ENCODE measurements around the gene SRCIN1.

The SRCIN1 gene

DNA sequence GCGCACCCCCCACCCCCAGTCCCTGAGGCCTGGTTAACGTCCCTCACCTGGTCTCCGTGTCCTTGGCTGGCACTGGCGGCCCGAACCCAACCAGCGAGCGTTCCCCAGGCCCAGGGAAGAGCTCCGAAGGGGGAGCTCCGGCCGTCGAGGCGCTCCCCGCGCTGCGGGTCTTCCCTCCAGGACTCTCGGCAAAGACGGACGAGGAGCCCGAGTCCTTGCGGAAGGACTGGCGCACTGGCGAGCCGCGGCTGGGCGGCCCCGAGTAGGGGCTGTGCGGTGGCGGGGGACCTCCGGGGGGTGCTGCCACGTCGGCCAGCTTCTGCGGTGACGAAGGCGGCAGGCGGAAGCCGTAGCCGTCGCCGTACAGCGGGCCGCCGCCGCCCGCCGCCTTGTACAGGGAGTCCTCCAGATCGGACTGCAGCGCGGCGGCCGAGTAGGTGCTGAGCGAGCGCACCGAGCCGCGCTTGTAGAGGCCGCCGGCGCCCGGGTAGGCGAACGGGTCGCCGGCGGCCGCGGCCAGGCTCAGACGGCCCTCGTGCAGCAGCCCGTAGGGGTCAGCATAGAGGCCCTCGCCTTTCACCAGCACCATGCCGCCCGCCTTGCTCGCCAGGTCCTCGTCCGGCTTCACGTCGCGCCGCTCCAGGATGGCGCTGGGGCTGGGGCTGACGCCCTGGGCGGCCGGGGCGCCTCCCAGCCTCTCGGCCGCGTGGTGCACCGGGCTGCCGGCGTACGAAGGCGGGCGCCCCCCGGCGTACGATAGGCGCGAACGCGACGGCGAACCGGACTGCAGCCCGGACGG is 44.1 kb downstream of the SRCIN1 start:
- no peak for DNase-seq

DNA sequence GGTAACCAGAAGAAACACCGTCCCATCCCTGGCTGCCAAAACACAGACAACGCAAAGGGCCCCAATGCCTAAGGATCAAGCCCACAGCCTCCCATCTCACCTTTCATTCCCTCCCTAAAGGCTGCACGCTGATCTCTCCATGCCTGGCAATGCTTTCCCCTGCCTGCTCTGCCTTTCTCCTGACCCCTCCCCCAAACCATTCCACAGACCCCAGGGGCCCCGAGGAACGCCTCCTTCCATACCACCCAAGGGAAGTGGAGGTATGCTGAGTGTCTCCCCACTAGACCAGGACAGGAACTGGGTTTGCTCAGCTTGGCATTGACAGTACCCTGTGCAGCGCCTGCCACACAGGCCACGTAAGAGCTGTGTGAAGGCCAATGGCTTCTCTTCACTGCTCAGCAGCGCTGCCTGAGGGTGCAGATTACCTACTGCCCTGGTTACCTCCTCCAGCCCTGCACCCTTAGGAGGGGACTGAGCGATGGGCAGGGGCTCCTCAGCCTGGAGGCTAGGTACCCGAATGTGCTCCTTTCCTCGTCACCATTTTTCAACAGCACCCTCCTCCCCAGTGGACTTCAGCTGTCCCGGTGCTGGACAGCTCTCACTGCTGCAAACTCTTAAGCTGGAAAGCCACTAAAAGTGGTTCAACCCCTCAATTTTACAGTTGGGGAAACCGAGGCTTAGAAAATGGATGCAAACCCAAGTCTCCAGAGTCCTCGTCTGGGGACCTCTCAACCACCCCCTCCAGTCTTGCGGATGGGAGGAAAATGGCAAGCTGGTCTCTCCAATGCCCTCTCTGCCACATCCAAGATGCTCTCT is 45.0 kb downstream of the SRCIN1 start:
- DNase-seq: no peak

DNA sequence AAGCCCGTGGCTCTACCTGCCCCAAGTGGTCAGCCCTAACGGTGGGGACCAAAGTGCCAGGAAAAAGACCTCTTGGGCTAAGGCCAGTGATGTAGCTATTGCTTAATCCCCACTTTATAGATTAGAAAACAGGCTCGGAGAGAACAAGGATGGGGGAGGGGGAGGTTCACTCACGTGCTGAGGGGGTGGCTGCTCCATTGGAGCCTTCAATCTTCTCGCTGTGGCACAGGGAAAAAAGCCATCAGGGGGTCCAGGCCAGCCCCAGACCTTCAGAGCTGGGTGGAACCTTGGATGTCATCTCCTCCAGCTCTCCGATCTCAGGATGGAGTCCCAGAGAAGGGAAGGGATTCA is 45.9 kb downstream of the SRCIN1 start:
- no peak for DNase-seq

DNA sequence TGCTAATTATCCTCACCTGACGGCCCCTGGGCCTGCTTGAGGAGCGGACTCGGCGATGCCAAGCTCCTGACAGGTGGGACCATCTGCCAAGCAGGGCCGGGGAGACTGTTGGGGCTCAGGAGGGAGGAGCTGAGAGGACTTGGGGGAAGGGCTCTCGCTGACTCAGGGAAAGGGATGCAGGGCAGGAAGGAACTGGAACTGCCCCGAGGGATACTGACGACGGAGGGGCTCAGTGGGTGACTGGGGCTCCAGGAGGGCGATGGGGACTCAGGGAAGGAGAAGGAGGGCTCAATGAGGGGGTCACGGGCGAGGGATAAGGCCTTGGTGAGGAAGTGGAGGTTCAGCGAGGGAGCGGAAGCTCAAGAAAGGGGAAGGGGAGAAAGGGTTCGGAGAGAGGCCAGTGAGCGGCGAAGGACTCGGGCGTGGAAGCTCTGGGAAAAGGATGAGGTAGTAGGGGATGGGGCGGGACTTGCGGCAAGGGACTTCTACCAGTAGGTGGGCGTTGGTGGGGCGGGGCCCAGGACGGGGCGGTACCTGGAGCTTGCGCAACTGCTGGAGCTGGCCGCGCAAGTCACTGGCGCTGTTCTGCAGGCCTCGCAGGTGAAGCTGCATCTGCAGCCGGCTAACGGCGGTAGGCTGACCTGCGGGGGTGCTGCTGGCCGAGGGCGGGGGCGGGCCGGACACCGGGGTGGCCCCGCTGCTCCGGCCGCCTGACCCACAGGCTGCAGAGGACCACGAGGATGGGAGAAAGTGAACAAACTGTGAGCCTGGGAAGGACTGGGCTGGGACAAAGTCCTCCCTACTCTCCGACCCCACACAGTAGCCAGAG is 46.5 kb downstream of the SRCIN1 start:
- DNase-seq: peak; percentile 95

DNA sequence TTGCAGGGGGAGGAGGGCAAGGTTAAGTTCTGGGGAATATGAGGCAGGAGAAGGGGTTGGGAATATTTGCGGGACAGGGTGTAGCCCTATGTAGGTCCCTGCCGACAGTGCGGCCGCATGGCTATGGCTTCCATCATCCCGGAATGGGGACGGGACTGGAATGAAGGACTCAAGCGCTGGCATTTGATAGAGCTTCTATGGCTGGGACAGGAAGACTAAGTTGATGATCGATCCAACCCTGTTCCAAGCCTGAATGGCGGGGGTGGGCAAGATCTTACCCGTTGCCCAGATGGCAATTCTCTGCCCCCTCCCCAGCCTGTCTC is 47.1 kb downstream of the SRCIN1 start:
- no peak for DNase-seq

DNA sequence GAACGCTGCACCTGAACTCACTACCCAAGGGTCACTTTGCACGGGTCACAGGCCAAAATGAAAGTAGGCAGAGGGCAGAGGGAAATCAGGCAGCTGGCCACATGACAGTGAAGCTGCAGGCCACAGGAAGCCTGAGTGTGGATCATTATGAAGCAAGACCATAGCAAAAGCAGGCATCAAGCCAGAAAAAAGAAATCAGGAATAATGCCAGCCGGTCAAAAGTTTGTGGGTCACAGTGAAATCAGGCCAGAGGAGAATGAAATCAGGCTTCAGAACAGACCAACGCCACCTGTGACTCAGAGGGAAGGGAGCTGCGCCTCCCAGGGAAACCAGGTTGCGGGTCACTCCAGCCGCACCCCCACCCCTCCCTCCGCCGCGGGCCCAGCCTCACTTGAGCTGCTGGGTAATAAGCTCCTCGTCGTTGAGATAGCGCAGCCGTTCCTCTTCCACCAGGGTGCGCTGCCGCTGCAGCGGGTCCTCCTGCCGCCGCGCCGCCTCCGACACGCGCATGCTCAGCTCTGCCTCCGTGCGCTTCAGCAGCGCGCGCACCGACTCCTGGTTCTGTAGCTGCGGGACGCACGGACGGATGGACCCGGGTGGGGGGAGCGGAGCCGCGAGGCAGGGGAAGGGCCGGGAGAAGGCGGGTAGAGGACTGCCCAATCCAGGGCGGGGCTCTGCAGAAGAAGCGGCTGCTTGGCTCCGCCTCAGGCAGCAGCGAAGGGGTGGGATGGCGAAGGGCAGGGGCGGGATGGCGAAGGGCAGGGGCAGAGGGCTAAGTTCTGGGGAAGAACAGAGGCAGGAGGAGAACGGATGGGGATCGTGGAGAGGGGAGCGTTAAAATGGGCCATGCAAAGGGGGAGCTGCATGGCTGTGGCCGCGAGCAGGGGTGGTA is 47.7 kb downstream of the SRCIN1 start:
- peak; percentile 92 for DNase-seq

DNA sequence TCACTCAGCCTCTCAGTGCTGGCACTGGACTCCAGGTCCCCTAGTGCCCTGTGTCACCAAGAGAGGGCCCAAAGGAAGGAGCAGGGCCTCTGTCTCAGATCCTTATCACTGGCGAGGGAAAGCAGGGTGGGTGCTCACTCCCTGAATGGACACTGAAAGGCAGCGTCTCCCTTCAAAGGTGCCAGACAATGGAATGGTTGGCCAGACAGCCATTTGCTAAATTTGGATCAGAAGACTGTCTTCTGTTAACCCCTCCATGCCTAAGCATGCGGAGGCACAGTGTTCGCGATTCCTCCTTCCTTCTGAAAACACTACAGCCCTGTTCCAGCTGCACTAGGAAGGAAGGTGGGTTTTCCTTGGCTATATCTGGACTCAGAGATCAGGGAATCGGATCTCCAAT is 48.4 kb downstream of the SRCIN1 start:
- no peak for DNase-seq

DNA sequence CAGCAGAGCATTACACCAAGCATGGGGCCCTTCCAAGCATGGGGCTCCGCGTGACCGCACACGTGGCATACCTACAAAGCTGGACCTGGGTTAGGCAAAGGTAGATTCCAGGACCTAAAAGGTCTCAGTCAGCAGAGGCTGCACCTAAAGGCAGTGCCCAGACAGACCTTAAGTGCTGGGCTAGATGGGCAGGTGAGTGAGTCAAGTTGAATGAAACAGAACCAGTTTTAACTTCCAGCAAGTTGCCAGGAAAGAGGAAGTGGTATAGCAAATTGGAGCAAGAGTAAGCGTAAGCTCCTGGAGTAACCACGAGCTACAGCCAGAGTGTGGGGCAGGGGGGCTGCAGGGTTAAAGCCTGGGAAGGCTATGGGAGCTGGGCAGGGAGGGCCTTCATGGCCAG is 49.5 kb downstream of the SRCIN1 start:
- no peak for DNase-seq

DNA sequence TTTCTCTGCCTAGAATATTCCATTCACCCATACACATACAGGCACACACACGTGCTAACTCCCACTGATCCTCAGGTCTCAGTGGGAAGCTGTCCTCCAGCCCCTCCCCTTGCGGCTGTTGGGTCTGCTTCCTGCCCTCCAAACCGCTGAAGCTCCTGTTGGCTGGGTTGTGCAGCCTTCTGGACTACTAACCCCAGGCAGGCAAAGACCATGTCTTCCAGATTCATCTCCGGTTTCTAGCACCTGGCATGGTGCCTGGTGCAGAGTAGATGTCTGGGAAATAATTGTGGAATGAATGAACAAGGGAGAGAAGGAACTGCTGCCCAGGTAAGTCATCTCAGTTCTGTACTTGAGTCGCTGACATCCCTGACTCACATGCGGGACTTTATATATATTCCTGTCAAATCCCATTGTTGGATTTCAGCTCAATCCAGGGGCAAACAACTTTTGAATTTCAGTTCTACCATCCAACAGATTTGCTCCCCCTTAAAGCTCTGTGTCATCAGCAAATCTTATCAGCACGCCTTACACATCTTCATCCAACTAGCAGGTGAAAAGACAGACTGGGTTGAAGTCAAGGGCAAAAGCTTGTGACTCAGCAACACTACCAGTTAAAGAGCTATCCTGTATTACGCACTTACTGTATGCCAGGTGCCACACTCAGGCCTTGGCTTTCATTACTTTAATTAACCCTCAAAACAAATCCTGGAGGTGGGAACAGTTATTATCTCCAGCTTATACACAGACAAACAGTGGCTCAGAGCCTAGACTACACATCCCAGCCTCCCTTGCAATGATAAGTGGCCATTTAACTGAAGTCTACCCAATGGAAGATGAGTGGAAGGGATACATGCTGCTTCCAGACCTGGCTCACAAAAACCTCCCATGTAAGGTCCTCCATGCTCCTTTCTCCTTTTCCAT is 51.1 kb downstream of the SRCIN1 start:
- no peak for DNase-seq

DNA sequence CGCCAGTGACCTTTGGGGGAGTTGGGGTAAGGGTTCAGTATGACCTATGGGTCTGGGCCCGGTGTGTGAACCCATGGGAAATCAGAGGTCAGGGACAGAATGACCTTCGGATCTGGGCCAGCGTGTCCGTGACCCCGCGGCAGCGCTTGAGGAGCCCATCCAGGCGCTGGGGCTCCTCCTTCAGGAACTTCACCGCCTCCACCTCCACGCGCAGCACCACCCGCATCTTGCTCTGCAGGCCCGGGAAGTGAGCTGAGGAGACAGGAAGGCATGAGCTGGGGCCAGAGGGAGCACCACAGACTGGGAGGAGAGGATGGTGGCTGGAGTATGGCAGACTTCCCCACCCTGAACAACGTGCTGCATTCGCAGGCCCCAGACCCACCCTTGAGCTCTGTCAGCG is 53.4 kb downstream of the SRCIN1 start:
- DNase-seq: no peak

DNA sequence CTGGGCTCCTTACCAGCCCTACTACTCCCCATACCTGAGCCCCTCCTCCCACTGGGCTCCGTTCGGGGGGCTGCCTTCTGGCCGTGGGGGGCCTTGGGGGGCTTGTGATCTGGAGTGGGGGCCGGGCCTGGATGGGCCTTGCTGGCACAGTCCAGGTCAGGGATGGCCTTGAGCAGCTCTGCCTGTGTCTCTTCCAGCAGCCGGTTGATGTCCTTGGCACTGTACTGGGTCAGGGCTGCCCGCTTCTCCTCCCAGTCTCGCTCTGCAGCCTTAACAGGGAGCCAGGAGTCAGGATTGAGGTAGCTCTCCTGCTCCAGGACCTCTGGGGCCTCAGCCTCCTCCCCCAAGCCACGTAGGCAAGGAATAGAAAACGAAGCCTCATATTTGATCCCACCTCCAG is 54.6 kb downstream of the SRCIN1 start:
- no peak for DNase-seq

DNA sequence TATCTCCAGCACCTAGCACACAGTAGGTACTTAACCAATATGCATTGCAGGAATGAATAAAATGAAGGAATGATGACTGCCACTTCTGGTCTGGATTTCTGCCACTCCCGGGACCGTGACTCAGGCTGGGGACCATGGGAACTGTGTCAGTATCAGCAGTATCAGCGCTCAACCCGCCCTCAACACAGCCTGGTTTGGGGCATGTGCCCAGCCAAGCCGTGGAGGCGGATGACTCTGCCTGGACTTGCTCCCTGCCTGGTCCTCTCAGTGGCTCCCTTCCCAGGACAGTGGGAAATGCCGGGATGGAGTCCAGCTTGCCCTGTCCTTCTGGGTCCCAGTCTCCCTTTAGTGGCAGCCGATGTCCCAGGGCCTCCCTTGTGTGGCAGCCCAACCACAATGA is 55.1 kb downstream of the SRCIN1 start:
- DNase-seq: no peak

DNA sequence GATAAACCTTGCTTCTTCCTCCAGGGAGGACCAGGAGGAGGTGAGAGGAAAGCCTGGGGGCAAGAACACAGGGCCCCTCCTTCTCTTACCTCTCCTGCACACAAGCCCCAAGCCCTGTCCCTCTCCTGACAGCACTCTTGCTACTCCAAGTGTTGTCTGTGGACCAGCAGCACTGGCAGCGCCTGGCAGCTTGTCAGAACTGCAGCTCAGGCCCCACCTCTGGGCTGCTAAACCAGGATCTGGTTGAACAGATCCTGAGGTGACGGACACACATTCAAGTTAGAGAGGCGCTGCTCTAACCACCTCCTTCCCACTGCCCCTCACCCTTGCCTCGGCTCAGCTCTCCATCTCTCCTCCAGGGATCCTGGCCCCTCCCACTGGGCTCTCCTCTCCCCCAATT is 56.5 kb downstream of the SRCIN1 start:
- no peak for DNase-seq

DNA sequence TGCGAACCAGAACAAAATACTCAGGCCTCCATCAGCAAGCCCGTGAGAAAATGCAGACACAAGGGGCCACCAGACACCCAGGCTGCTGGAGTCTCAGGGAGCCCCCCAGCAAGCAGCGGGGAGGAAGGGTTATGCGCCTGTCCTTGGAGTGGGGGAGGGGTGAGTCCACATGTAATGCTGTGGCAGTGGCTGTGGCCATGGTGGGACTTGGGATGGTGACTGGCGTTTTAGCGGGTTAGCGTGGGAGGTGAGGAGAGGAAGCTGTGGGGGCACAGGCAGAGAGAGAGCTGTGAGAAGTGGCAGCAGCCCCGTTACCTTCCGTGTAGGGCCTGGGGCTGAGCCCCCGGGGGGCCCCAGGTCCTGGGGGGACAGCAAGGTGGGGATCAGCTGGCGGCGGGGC is 58.3 kb downstream of the SRCIN1 start:
- no peak for DNase-seq

DNA sequence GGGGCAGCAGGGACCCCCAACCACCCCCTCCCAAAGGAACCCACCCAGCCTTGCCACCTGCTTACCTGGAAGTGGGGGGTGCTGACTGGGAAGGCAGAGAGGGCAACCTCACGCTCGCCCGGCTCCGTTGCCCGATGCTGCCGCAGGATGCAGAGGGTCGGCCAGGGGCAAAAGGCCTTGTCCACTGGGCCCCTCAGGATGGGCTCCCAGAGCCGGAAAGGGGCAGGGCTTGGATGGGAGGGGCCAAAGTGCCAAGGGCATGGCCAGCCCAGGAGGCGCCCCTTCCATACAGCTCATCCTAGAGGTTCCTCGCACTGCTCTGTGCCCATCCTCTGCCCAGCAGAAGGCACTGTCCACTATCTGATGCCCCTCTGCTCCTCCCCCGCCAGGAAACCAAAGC is 59.4 kb downstream of the SRCIN1 start:
- DNase-seq: no peak

DNA sequence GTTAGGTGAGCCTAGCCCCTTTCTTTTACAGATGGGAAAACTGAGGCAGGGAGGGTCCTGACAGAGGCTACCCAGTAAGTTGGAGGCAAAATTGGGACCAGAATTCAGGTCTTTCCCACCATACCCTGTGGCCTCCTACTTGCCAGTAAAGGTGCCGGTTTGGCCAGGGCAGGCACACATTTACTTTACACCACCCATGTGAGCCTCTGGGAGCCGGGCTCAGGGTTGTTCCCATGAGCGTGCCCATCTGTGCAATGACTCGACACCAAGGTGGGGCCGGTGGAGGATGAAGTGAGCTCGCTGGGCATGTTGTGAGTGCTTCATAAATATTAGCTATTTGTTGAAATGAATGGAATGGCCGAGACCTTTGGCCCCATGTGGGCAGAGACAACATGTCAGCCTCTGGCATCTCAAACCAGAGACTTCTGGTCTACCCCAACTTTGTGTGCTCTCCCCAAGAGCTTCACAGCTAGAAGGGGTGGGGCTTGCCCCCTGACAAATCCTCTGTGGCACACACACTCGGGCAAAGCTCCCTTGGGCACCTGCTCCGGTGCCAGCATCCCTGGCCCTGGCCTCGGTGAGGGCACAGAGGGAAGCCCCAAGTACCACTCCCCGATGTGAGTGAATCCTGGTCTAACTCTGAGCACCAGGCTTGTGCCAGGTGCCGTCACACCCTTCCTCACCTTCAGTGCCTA is 60.1 kb downstream of the SRCIN1 start:
- DNase-seq: no peak

DNA sequence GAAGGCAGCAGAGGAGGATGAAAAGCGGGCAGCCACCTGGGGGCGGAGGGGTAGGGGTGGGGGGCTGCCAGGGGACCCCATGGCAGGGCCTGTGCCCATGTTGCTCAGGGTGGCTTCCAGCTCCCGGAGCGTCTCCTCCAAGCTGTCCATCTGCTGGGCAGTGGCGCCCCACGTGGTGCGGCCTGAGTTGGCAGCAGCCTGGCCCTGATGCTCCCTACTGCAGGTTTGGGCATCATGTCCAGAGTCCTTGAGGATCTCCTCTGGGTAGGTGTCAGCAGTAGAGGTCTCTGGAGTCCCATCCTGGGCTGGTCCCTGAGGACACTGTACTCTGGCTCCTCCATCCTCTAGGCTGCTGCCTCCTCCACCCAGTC is 60.9 kb downstream of the SRCIN1 start:
- no peak for DNase-seq

DNA sequence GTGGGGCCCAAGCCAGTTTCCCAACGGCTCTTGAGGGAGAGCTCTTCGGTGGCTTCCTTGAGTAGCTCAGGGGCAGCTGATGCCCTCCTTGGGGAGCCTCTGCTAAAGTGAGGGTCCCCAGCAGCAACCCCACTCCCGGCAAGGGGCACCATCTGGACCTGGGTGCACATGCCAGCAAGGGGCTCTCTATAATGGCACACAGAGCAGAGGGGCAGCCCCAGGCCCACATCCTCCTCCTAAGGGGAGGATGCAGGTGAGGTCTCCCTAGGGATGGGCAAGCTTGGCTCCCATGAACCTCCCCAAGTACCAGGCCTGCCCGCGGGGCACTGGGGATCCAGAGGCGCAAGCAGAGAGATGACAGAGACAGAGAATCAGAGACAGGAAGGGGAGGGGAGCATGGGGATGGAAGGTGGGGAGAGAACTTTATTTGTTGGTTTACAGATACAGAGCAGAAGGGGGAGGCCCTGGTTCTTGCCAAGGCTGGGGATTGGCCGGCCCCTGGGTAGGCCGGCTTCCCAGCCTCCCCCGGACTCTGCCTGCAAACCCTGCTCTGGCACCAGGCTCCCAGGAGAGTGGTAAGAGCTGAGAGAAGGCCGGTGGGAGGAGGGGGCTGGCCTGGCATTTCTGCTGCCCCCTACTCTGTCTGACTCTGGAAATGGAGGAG is 61.4 kb downstream of the SRCIN1 start:
- DNase-seq: no peak

DNA sequence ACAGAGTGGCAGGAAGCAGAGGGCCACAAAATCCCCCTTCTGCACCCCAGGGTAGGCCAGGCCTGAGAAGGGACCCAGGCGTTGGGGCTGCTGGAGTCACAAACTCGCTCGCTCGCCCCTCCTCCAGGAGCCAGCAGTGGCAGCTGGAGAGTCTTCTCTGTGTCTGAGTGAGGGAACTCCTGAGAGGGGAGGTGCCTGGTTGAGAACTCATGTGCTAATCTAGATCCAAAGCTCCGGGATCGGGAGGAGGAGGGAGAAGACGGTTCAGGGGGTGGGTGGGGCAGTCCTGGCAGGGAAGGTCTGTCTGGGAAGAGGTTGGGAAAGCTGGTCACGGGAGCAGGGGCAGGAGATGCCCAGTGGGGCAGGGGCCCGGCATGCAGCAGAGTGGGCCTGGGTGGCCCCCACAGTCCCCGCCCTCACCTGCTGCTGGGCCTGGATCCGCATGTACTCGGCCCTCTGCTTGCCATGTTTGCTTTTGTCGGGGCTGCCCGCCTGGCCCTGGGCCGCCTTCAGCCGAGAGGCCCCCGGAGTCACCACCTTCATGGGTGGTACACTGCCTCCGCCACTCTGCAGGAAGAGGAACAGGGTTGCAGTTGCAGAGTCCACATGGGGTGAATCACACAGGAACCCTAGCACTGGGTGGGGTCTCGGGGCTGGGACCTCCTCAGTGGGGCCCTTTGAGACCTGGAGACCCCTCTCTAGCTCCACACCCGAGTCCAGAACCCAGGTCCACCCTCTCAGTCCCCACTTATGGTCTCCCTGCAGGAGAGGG is 62.2 kb downstream of the SRCIN1 start:
- no peak for DNase-seq

DNA sequence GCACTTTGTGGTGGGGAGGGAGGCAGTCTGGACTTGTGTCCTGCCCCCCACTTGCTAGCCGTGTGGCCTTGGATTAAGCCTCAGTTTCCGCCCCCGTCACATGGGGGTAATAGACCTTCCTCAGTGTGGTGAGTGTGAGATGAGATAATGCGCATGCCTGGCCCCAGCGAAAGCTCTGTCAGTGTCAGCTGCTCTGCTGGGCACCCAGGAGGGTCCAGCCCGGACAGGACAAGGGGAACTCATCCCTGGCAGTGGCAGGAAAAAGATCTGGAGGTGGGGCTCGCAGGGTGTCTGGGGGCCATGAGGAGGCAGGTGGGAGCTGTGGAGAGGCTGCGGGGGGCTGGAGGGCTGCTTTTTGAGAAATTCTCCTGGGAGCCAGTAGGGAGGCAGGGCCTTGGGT is 63.5 kb downstream of the SRCIN1 start:
- no peak for DNase-seq
